GM18867 (cell line): Measurements from ENCODE around the gene NID2.

Experiments
- ATAC-seq: cut with Tn5 transposase; IDR thresholded peaks from one replicate; pipeline ENCODE4 v1.9.1; 2021; ENCODE audit warnings: mild to moderate bottlenecking, moderate library complexity; ENCODE audit not compliant: unreplicated experiment

NID2 gene

DNA sequence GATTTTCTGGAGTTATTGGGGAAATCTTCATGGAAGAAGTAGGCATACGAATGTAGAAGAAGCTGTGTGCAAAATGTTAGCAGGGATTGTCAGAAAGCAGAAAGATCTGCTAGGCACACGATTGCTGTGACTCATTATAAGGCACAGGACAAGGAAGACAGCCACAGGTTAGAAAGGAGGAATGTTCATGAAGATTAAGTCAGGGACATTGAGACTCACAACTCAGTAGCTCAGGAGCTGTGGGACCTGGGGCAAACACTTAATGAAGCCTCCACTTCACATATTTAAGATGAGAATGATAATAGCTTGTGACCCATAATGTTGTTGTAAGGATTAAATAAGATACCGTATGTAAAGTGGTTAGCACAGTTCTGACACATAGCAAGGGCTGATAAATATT, 106.1 kb downstream of the NID2 start:
- no peak for ATAC-seq

DNA sequence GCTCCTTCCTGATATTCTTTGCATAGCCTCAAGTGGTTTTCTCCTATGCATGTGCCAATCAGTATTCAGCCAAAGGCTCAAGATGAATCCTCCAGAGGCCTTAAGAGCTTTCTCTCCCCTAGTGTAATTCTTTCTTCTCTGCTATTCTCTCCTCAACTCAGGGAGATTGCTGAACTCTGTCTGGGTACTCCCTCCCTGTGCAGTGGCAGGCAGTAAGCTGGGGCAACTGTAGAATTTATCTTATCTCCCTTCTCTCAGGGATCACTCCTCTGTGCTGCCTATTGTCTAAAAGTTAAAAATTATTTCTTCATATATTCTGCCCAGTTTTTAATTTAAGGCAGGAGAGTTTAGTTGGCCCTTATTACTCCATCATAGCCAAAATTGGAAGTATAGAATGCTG, 108.0 kb downstream of the NID2 start:
- ATAC-seq = no peak

DNA sequence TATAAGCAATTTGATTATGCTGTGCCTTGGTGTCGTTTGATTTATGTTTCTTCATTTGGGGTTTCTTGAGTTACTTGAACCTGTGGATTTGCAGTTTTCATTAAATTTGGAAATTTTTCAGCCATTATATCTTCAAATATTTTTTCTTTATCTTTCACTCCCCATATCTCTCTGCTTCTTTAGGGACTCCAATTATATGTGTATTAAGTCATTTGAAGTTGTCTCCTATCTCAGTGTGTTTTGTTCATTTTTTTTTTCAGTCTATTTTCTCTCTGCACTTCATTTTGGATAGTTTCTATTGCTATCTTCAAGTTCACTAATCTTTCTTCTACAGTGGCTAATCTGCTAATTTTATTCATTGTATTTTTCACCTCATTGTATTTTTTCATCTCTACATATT, 108.9 kb downstream of the NID2 start:
- ATAC-seq = no peak

DNA sequence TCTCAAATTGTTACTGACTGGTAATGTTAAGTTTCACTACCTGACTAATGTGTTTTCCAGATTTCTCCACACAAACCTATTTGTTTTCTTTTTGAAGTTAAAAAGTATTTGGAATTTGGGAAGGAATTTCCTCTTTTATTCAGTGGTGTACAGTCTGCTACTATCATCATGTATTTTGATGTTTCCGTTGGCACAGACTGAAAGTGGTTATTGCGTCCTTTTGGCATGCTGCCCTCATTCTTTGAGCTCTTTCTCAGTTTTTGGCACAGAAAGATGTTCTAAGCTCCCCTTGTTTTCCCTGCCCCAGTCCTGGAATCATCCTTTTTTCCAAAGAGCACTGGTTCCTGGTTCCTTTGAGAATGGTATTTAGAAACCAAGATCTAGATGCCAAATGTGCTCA, 110.9 kb downstream of the NID2 start:
- ATAC-seq = no peak
